NCI-H187 treated with DMSO at 0.1 percent for 48 hours (cell line): ENCODE measurements around the gene MLC1.

ENCODE experiments used
- DNase-seq: peaks from one replicate; lab custom pipeline; 2025; lab: John Stamatoyannopoulos, UW

The MLC1 gene

DNA sequence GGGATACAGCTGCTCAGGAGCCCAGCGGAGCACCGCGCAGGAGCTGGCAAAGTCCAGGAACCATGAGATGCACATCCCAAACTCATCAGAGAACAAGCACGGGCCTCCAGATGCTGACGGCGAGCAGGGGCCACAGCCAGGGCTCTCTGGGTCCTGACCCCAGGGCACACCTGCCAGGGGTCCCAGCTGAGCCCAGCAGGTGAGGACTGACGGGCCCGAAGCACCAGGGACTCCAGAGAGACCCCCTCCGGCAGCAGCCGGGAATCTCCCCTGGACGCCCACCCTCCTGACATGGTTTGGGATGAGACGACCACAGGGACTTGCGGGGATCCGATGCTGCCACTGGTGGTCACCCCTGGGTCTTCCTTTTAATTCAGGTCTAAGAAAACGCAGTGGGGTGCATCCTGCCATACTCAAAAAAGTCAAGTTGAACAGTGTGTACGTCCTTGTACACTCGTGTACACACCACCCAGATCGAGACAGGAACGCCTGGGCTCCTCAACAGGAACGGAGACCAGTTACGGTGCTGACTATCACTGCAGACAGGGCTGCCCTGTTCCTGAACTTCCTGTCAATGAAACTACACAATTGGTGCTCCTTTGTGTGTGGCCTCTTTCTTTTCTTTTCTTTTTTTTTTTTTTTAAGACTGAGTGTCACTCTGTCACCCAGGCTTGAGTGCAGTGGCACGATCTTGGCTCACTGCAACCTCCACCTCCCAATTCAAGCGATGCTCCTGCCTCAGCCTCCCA is 49.1 kb downstream of the MLC1 start:
- DNase-seq = no peak

DNA sequence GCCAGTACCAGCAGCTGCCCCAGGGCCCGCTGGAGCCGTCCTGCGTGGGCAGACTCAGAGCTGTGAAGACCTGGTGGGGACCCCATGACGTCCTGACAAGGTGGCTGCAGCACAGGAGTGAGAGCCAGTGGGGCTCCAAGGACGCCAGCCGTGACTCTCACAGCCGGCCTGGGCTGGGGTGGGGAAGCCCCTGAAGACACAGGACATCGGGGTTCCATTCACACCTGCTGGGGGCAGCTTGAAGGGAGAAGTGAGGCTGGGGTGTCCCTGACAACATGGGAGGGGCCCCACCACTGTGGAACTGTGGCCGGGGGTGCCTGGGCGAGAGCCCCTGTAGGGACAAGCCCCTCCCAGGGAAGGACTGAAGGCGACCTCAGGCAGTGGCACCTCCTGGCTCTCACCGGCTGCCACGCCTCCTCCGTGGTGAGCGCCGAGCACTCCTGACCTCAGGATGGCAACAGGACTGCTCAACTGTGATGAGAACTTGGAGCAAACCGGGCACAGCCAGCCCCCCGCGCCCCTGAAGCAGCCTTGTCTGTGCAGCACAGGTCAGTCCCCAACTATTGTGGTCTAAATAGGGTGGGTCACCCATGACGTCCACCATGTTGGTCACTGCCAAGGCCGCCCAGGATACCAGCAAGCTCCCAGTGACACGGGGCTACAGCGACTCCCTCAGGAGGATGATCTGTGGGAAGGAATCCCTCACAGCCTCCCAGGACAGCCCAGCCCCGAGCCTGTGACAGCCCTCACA is 49.9 kb downstream of the MLC1 start:
- no peak for DNase-seq

DNA sequence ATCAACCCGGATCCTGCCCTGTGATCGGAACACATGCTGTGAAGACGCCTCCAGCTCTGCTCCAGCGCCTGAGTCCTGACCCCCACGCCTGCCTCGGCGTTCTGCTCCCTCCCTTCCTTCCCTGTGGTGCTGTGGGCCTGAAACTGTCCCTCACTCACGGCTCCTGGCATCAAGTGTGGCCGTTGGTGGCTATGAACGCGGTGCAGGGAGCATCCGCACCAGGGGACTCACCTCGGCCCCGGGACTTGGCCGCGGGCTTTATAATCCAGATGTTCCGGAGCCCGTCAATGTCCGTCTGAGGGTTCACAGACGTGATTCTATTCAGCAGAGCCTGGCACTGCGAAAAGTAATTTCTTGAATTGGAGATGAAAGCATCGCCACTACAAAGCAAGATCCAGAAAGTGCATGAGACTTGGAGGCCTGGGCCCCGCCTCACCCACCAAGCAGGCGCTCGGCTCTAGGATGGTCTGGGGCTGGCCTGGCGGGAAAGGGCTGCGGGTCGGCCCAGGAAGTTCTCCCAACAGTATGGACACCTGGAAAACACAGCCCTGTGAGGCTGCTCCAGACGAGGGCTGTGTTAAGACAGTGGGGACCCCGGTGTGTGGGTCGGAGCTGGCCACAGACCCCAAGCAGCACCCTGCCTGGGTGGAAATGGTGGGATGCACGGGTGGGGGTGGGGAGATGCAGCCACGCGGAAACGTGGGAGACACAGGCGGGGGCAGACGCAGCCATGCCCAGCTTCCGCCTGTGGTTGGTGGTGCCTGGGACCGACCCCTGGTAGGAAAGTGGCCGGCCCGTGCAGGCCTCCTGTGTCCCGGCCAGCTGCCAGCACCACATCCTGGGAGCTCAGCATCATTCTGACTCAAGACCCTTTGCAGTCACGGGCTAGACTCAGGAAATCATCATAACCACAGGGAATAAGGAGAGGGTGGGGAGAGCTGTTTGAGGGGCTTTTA is 50.8 kb downstream of the MLC1 start:
- DNase-seq = no peak

DNA sequence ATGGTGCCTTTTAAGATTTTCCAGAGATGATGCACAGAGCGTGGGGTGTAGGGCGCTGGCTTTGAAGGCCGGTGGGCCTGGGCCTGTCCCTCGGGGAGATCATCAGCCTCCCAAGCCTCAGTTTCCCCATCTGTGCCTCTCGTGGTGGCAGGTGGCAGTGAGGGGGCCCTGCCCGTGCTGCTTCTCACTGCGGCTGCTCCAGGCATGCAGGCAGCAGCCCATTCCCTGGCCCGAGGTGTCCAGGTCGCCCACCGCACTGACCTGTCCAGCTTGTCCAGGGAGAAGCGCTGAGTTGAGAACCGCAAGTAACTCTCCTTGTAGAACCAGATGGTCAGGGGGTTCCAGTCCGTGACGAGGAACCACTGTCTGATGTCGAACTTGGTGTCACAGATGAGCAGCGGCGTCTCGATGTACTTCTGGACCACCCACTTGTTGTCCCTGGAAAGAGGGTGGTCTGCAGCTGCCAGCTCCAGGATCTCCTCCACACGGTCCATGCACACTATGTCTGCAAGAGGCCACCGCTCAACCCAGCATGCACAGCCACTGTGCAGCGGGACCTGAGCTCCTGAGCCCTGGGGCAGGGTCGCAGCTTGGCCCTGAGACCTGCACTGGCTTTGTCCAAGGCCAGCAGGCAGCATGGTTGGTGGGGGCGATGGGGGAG is 52.2 kb downstream of the MLC1 start:
- DNase-seq = no peak

DNA sequence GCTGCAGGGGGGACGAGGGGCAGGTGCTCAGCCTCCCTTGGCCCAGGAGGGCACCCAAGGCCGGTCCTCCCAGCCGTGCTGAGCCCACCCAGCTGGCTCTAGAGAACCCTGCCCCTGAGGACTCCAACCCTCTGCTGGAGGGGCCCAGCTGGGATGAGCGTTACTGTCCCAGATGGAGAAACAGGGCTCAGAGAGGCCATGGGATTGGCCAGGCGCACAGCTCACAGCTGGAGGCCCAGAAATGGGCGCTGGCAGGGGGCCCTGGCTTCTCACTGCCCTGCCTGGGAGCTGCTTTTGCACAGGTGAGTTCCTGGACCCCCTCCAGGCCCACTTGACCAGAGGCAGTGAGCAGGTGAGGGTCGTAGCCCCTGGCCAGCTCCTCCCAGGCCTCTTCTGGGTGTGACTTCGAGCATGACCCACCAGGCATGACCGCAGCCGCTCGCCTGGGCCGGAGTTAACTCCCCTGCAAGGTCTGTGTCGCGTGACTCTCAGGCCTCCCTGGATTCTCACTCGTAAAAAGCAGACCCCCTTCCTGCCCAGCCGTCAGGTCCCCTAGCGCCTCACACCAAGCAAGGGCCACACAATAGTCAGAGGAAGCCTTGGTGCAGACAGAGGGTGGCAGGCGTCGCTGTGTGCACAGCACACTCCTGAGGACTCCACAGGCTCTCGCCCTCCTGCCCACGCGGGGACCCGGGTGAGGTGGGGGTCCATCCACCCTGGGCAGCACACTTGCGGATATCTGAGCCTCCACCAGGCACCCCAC is 52.9 kb downstream of the MLC1 start:
- no peak for DNase-seq

DNA sequence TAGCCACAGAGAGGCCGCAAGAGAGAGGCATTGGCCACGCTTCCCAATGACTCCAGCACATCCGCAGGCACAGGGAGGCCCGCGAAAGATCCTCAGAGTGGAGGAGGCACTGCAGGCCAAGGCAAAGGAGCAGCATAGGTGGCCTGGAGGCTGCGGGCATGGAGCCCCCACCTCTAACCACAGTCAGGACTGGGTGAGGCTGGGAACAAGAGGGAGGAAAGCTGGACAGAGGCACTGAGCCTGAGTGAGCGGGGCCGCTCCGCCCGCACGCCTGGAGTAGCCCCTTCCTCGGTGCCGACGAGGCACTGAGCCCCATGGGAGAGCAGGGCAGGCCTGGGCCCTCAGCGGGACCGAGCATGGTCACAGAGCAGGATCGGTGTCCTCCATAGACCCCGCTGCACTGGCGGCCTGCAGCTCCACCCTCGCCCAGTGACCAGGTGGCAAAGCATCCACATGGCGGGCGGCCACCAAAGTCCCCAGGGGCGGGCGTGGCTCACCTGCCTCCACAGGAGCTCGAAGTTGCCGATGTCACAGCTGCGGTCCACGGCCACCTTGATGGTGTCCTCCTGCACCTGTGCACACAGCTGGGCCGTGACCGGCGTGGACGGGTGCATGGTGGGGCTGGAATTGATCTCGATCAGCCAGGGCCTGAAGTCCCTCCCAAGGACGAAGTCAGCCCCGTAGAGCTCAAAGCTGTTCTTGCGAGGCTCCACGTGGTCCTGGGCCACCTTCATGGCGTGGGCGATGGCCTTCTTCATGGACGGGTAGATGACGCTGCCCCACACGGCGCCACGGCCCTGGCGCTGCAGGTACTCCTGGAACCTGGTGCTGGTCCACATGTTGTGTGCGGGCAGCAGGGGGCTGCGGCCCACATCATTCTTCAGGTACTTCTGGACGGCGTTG is 53.8 kb downstream of the MLC1 start:
- DNase-seq = no peak

DNA sequence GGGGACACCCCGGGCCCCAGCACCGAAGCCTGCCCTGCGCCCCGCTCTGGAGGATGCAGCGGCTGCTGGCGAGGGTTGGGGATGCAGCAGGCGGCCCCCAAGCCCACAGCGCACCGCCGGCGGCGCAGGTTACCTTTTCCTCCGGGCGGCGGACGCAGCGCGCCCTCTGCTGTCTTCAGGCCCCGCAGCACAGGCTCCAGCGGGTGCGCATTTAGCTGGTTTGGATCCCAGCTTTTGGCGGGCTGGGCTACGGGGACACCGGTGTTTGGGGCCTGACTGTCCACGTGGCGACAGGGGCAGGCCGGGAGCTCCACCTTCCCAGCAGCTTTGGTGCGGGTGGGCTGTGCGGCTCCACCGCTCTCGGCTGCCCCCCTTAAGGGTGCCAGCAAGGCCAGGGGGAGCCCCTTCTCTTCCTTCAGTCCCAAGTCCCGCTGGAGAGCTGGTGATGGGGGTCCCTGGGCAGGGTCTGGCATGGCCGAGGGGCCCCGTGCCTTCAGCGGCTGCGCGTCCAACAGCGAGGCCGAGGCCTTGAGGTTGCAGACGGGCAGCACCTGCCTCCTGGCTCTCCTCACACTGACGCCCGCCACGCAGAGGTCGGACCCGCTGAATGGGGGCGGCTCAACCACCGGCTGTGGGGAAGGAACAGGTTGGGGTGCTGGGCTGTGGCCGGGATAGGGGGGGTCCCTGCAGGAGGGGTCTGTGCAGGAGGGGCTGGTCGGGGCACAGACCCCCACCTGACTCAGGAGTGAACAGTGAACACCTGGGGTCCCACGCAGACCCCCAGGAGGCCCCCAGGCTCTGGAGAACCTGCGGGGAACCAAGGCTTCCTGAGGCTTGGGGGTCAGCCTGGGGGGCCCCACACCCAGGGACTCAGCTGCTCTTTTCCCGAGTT is 54.7 kb downstream of the MLC1 start:
- DNase-seq = no peak

DNA sequence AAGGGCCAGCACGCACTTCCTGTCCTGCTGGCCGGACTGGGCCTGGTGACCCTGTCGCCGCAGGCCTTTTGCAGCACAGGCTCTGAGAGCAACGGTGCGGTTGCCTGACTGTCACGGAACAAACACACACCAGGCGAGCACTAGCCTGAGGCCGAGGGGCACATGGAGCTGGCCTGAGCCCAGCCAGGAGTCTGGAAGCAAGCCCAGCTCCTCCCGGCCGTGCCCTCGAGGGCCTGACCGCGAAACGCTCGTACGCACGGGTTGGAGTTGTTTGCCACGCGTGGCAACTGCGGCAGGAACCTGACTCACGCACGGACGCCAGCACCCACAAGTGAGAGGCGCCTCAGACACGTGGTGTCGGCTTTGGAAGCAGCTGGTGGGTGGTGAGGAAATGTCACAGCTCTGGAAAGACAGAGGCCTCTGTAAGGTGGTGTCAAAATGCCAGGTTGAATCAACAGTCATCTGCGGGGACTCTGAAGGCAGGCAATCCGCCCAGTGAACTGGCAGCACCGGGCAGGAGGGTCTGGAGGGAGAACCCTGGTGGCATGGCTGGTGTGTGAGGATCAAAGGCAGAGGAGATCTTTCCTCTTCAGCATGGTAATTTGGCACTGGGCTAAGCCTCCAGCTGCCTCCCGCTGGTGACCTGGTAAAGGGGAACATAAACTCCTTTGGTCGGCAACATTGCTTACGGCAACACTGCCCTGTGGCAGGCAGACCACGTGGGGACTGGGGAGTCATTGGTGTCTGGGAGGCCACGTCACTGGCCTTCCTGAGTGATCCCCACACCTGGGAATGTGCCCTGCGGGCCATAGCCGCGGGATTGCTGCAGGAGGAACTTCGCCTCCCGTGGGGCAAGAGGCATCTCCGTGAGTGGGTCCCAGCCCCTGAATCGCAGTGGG is 57.3 kb downstream of the MLC1 start:
- DNase-seq = no peak

DNA sequence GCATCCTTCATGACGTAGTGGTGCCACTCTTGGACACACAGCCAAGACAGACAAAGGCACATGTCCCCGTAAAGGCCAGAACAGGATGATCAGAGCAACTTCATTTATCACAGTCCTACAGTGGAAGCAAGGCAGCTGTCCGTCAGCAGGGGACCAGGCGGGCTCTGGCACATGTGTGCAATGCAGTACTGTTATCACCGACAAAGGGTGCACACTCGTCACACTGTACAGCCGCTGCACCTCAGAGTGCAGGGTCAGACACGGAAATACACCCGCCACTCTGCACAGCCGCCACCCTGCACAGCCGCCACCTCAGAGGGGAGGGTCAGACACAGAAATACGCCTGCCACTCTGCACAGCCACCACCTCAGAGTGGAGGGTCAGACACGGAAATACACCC is 59.2 kb downstream of the MLC1 start:
- no peak for DNase-seq

DNA sequence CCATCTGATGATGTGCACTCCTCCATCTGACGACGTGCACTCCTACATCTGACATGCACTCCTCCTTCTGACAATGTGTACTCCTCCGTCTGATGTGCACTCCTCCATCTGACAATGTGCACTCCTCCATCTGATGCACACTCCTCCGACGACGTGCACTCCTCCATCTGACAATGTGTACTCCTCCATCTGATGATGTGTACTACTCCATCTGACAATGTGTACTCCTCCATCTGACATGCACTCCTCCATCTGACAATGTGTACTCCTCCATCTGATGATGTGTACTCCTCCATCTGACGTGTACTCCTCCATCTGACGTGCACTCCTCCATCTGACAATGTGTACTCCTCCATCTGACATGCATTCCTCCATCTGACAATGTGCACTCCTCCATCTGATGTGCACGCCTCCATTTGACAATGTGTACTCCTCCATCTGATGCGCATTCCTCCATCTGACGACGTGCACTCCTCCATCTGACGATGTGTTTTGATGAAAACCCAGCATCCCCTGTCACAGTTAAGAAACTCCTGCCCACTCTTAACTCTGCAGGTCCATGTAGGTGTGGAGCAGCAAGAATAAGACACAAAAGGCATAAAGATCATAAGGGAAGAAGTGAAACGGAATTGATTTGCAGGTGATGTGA is 62.9 kb downstream of the MLC1 start:
- DNase-seq = no peak

DNA sequence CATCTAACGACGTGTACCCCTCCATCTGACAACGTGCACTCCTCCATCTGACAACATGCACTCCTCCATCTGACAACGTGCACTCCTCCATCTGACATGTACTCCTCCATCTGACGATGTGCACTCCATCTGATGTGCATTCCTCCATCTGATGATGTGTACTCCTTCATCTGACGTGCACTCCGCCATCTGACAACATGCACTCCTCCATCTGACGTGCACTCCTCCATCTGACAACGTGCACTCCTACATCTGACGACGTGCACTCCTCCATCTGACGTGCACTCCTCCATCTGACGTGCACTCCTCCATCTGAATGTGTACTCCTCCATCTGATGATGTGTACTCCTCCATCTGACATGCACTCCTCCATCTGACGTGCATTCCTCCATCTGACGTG is 64.6 kb downstream of the MLC1 start:
- no peak for DNase-seq

DNA sequence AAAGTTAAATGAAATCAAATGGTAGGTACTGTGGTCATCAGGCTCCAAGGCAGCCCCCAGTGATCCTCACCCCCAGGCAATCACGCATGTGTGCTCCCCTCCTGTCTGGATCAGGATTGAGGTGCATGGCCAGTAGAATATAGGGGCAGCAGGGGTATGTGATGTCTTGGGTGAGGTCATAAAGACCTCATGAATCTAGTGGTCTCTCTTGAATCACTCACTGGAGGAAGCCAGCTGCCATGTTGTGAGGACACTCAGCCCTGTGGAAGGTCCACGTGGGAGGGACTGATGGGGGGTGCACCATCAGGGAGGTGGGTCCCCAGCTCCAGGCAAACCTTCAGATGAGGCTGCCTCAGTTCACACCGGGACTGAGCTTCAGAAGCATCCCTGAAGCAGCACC is 65.9 kb downstream of the MLC1 start:
- DNase-seq = no peak

DNA sequence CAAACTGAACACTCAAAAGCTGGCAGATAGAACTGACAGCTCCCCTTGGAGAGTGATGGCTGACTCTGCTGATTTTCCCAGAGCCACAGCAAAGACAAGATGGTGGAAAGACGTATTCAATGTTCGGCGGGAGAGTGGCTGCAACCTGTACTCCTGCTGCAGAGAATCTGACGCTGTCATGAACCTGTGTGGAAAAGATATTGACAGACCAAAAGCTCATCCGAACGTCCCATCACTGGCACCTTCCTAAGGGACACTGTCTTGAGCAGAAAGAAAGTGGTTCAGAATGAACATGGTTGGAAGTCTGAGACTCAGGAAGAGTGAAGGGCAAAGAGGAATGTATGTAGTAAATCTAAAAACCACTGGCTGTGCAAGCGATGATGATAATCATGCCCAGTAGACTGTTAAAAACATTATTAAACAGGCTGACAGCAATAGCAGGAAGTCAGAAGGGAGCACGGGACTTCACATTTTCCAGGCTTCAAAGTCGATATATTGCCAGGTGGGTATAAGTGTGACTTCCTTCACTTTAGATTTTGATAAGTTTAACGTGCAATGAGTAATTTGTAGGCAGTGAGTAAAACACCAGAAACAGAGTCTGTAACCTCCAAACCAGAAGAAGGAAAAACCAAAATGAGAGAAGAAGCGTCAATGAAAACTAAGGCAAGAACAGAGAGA is 66.5 kb downstream of the MLC1 start:
- DNase-seq = no peak

DNA sequence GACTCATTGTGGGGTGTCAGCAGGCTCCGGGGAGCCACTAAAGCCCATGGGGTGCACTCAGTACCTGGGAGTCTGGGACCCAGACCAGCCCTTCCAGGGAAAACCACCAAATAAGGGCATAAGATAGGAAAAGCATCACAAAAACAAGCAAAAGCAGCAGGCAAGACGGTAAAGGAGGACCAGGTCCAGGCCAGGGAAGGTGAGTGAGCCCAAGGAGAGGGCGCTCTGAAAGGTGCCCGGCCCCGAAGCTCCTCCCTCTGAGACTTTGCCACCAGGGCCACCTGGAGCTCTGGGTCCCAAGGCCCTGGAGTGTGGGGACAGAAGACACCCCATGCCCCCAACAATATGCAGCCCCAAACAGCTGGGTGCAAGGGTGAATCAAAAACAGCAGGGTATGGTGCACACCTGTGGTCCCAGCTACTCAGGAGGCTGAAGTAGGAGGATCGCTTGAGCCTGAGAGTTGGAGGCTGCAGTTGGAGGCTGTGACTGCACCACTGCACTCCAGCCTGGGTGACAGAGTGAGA is 67.5 kb downstream of the MLC1 start:
- no peak for DNase-seq

DNA sequence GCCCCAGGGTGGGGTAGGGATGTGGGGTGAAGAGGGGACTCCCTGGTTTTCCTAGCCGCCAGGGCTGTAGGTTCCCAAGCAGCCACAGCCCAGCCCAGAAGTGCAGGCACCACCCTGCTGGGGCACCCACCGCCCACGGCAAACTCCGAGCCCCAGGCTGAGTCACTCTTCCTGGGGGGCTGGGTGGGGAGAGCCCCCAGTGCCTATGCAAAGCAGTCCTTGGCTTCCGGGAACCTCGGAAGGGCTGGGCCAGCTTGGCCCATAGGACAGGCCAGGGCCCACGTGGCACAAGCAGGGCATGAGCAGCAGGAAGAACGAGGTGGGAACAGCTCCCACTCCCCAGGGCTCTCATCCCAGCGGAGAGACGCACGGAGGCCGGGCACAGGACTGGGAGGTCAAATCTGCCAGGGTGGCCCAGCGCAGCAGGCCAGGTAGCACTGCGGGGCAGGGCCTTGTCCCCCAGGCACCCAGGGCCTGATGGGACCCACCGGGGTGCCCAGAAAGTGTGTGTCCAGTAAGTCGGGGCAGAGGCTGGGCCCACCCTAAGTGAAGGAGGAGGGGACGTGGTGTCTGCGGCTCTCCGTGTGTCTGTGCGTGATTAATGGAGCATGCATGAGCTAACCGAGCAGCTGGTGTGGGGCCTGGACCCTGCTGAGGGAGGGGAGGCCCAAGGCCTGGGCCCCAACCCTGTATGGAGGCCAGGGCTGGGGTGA is 68.1 kb downstream of the MLC1 start:
- no peak for DNase-seq
